HG03097 (cell line): ENCODE data around the gene DENND5A.

Experiments used
- ATAC-seq: cut with Tn5 transposase; IDR thresholded peaks from one replicate; pipeline ENCODE4 v1.9.1; 2021; ENCODE audit not compliant: unreplicated experiment, low FRiP score

Gene DENND5A

DNA sequence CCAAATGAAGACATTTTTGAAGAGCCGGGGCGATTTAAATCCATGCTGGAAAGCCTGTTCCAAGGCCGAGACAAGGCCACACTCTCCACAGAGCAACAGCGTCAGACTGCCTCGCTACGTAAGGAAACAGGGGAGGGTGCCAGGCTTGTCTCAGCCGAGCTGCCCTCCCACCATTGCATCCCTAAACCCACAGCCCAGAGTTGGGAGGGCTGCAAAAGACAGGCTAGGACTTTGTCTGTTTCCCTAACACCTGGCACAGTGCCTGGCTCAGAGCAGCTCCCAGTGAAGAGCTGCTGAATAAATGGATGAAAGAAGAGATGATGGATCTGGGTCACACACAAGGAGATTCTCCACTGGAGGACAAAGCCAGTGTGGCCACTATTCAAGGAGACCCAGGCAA, 122.4 kb downstream of the DENND5A start:
- ATAC-seq = no peak

DNA sequence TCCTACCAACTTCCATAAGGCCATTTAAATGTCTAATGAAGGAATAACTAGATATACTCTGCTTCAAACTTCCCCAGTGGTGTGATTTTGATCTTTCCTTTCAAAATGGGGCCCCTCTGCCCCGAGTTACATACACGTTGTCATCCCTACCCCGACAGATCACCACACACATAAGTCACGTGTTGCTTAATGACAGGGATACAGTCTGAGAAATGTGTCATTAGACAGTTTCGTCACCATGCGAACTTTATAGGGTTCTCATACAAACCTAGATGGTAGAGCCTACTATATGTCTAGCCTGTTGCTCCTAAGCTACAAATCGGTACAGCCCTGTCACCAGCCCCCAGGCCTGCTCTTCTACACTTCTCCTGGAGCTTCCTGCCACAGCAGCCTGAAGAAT, 124.0 kb downstream of the DENND5A start:
- no peak for ATAC-seq

DNA sequence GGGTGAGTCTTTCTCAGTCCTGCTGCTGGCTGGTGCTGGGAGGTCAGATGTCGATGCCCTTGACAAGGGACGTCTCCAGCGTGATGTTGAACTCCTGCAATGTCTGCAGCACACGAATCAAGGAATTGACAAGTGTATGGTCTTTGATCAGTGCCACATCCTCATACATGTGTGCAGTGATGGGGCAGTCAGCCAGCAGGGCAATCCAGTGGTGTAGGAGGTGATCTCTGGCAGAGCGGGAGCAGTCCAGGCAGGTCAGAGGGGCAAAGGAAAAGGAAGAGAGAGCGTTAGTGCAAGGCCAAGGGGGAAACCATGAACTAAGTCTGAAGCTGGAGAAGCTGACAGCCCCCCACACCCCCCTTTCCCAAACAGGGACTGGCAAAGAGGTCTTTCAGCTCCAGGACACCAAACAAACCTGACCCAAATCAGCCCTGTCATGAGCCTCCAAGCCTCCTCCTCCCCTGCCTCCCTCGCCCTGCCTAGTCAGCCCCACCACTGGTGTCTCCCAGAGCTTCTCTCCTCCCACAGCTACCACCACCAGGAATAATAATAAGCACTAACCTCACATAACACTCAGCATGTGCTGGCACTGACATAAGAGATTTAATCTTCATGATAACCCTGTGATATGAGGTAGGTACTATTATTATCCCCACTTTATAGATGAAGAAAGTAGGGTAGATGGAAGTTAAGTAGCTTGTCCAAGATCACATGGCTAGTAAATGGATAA, 125.4 kb downstream of the DENND5A start:
- no peak for ATAC-seq

DNA sequence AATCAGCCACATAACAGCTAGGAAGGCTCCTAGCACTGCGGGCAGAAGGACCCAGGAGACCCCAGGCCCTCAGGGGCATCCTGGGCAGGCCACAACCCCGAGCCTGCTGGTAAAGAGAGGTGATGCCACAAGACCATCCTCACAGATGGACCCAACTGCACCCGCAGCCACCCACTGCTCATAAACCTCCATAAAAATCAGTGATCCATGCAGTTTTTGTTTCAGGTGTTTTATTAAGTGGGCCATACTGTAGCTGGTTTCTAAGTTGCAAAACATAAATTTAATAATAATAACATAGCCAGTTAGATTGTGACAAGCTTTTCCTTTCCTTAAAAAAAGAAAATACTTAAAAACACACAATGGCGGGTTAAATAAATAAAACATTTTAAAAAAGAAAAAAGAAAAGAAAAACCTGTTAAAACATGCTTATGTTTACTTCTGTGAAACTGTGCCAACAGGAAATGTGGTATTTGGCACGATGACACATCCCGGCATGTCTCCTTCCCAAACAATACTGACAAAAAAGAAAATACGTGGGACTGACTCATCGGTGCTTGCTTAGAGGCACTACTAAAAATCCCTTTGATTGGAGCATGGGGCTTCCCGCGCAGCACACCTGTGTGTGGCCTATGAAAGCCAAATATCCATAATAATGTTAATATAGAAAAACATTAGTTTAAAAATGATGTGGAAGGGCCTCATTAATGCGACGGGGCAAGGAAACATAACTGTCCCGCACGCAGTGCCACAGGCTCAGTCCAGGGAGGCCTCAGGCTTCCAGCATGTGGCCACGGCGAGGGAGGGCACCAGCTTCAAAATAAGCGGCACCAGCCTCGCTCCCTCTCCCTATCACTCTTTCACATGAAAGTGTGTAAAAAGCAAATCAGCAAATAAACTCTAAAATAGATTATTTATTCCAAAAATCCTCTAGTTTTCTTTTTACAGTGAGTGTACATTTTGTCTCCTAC, 126.3 kb downstream of the DENND5A start:
- no peak for ATAC-seq

DNA sequence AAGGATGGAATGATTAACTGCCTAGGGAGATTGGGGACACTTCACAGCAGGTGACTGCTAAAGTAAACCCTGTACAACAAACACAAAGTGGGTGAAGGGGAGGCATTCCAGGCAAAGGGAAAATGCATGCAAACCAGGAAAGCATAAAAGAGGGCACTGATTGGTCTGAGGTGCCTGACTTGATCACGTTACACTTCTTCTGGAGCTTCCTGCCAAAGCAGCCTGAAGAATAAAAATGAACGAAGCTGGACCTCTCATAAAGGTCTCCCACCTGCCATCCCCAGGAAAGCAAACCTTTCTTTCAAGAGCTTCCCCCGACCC, 127.1 kb downstream of the DENND5A start:
- no peak for ATAC-seq

DNA sequence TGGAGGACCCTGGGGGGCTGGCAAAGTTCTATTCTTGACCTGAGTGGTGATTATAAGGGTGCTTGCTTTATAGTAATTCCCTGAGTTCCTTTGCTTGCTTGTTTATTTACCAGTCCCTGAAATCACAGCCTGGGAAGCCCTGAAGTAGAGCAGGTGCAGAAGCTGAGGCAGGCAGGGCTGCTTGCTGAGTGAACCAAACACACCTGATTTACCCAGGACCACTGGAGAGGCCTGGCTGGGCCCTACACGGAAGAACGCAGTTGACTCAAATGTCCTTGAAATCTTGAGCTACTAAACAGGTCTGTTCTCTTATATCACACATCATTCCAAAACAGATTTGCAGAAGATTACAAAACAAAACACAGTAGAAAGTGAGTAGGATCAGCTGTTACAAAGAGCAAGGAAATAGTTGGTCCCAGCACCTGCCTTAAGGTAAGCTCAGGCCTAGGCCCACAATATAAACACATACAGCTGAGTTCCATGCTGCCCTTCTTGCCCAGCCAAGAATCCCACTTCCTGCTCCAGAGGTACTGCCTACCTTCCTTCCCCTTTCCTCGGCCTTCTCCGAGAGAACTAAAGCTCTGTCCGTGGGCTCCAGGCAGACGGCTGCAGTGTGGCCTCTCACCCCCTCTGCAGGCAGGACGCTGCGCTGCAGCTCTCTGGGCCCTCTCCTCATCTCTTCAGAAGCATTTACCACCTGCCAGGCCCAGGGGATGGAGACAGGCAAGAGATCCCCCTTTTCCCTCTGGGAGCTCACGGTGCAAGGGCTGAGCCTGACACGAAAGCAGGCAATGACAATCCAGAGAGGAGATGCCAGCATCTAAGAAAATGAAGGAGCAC, 127.6 kb downstream of the DENND5A start:
- peak; percentile 71 for ATAC-seq

DNA sequence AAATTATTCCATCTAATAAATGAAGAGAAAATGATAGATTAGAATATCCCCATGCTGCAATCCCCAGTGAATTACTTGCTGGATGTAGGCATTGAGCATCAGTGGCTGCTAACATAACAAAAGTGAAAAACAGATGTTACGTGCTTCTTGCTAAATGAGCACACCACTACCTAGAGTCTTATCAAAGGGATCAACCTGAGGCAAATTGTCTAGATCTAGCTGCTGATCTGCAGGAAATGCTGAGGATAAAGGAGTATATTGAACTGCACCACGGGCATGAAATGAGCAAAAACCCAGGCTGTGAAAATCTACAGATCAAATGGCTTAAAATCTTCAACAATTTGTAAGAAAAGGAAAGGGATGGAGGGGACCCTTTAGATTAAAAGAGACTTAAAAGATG, 128.4 kb downstream of the DENND5A start:
- ATAC-seq = no peak

DNA sequence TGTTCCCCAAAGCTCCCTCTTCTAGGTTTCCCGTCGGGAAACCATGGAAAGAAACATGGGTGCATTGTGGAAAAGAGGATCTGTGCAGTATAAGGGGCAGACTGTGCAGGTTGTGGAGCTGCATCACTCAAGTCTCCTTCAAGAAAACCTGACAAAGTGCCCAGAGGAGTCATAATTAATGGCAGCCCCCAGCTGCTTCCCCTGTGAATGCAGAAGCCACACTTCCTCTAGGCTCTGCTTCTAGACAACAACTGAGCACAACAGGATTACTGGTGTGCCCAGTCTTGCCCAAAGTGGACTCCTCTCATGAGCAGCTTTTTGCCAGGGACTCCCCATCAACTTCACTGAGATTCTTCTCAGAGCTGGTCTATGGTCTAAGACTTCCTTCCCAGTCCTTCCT, 131.2 kb downstream of the DENND5A start:
- no peak for ATAC-seq

DNA sequence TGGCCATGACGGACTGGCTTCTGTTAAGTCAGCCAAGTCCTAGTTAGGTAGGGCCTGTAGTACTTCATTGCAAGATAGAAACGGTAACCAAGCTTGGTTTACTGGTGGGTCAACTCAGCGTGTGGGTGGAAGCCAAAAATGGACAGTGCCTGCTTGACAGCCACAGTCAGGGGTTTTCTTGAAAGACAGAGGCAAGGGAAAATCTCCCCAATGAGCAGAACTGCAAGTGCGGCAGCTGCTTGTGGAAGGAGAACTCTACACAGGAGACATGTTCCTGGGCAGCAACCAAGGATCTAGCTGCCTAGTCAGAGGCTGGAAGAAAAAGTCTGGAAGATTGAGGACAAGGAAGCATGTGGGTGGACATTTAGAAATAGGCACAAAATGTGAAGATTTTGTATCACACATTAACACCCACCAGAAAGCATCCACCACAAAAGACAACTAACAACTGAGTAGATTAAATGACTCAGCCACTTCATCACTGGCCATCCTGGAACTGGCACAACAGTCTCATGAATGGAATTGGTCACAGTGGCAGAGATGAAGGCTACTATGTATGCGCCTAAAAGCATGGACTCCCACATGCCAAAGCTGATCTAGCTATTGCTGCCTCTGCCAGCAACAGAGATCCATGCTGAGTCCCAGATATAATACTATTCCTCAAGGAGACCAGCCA, 132.8 kb downstream of the DENND5A start:
- ATAC-seq = no peak

DNA sequence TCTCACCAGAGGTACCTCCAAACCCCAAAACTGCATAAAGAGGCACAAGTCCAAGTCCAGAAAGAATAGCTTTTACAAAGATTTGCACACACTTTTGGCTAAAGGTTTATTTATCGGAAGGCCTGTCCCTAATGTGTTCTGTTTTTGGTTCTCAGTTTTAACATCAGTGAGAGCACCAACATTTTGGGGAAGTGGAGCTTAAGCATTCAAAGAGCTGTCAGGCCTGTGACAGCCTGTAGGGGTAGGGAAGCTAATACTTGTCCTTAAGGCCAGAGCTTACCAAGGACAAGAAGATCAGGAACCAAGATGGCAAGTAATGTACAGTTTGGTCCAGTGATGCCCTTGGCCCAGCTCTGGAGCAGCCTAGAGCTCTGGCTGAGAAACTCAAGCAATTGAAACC, 134.9 kb downstream of the DENND5A start:
- no peak for ATAC-seq

DNA sequence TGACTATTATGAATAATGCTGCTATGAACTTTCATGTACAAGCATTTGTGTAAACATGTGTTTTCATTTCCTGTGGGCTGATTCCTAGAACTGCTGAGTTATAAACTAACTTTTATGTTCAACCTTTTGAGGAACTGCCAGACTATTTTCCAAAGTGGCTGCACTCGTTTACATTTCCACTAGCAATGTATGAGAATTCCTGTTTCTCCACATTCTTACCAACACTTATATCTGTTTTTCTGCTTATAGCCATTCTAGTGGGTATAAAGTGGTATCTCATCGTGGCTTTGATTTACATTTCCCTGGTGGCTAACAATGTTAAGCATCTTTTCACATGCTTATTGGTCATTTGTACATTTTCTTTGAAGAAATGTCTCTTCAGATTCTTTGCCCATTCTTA, 138.5 kb downstream of the DENND5A start:
- no peak for ATAC-seq

DNA sequence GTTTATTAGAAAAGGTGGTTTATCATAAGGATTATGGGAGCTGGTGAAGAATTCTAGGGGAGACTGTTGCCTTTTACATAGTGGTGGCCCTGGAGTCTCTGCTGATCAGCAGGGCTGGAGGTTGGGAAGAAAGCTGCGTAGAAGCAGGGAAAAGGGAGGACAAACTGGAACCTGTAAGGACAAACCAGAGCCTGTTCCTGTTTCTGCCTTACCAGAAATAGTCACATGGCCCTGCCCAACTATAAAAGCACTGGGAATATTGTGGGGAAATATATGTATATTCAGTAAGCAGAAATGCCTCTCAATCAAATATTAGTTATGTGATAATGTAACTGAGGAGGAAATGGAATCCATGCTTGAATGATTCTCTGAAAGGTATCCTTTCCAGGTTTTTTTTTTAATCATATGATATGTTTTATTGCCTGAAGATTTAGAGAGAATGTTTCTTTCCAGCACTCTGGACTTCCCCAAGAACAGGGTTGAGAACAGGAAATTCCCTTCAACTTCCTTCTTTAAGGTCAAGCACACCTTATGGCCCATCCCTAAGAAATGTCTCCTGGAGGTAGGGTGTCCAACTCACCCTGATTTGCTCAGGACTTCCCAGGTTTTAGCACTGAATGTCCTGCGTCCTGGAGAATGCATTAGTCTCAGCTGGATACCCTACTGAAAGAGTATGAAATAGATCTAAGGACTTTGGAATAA, 139.8 kb downstream of the DENND5A start:
- ATAC-seq = no peak

DNA sequence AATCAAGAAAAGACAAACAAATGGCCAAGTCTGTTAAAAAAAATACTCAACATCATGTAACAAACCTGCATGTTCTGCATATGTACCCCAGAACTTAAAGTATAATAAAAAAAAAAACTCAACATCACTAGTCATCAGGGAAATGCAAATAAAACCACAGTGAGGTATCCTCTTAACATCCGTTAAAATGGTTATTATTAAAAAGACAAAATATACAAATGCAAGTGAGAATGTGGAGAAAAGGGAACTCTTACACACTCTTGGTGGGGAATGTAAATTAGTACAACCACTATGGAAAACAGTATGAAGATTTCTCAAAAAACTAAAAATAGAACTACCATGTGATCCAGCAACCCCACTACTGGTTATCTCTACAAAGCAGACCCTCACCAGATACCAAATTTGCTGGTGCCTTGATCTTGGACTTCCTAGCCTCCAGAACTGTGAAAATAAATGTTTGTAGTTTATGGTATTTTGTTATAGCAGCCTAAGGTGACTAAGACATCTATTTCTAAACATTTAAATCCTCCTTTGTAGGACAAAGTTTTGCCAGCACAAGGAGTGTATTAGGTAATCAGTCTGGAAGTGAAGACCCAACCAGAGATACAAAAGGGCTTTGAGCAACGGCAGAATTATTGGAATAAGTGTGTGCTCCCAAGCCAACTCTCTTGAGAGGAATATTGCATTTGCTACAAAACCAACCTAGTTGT, 141.4 kb downstream of the DENND5A start:
- ATAC-seq = no peak

DNA sequence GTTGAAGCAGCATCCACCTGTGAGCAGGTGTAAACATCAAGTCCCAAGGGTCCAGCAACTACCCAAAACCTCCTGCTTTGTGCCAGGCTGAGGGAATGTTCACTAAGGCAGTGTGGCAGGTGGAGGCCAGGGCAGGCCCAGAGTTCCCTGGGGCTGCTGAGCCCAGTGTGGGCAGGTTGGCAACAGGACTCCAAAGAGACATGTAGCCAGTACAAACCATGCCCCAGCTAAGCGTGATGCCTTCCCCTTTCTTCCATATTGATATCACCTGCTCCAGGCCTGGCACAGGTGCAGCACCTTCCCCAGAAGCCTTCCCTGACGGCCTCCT, 143.7 kb downstream of the DENND5A start:
- no peak for ATAC-seq

DNA sequence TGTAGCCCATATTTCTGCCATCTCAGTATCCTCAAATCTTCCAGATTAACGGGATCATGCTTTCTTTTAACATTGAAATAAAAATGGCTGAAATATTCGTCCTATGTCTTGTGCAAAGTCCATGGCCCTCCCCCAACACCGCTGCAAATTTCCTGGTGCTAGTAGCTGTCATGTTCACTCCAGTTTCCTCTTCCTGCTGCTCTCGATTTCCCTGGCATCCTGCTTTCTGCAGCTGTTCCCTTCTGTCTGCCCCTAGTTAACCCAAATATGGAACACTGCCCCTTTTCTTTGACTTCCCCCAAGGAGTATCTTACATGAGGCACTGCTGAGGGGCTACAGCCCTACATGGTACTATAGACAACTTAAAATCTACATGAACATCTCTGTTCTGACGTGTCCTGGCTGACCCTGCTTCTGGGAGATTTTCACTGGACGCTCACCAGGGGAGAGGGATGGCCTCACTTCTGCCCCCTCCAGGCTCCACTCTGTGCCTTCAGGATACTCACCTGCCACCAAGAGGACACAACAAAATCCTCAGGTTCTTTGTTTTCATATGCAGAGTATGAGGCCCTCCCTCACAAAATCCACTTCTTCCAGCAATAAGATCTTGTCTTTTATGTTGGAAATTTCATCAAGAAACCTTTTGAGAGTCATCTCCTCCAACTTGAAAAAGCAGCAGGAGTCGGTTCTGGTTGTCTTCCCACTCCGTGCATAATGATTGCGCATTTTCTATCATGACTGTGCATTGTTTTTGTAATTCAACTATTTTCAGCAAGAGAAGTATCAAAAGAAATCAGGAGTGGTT, 144.3 kb downstream of the DENND5A start:
- no peak for ATAC-seq

DNA sequence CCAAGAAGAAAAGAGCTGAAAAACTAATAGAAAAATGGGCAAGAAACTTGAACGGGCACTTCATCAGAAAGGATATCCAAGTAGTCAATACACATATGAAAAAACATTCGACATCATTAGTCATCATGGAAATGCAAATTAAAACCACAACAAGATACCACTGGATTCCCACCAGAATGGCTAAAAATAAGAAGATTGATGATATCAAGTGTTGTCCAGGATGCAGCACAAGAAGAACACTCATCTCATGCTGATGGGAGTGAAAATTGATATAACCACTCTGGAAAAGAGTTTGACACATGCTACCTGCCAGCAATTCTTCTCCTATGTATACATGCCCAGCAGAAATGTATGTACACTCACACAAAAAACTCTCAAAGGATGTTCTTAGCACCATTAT, 146.9 kb downstream of the DENND5A start:
- no peak for ATAC-seq

DNA sequence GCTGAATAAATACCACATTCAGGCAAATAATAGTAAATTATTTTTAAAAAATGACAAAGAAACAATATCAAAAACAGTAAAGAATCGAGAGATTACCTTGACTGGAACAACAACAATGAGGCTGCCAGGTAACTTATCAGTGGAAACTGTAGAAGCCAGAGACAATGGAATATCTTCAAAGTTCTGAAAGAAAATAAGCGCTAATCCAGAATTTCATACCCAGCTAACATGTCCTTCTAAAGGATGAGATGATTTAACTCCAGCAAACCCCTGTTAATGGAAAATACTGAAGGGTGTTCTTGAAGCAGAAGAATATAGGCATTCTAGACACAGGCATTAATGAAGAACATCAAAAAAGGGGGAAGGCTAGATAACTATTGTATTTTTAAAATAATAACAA, 153.1 kb downstream of the DENND5A start:
- no peak for ATAC-seq

DNA sequence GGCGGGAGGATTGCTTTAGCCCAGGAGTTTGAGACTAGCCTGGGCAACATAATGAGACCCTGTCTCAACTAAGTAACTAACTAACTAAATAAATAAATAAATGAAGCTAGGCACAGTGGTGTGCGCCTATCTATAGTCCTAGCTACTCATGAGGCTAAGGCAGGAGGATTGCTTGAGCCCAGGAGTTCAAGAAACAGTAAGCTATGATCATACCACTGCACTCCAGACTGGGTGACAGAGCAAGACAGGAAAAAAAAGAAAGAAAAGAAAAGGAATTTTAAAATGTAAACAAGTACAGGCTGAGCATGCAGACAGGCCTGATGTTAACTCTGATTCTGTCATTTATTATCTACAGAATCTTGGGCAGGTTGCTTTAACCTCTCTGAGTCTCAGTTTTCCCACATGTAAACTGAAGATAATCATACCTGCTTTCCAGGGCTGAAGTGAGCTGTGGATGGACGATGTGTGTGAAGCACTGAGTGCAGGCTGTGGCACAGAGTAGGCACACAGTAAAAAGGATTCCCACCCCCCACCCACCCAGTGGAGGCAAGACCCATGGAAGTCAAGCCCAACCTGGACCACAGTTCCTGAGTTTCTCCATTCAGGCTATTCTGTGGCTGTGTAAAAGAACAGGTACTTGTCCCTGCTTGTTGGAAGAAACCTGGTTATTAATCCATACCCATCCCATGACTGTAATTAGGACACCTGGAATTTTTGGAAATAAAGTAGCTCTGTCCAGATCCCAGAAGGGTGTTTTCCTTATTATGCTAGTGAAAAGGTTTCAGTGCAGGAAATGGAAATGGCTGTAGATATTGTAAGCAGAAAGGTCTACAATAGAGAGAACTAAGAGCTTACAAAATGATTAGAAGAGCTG, 155.1 kb downstream of the DENND5A start:
- no peak for ATAC-seq
